ENCODE data around the gene IZUMO1.

- TF ChIP-seq, protein P1, sequence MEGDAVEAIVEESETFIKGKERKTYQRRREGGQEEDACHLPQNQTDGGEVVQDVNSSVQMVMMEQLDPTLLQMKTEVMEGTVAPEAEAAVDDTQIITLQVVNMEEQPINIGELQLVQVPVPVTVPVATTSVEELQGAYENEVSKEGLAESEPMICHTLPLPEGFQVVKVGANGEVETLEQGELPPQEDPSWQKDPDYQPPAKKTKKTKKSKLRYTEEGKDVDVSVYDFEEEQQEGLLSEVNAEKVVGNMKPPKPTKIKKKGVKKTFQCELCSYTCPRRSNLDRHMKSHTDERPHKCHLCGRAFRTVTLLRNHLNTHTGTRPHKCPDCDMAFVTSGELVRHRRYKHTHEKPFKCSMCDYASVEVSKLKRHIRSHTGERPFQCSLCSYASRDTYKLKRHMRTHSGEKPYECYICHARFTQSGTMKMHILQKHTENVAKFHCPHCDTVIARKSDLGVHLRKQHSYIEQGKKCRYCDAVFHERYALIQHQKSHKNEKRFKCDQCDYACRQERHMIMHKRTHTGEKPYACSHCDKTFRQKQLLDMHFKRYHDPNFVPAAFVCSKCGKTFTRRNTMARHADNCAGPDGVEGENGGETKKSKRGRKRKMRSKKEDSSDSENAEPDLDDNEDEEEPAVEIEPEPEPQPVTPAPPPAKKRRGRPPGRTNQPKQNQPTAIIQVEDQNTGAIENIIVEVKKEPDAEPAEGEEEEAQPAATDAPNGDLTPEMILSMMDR (IDR thresholded peaks at IDR 0.05; ENCODE audit: low read depth, low read length): no peak
- TF ChIP-seq POLR2A (IDR thresholded peaks at IDR 0.05; ENCODE audit: extremely low read depth, insufficient read length) (peak; percentile 23), MYC (IDR thresholded peaks at IDR 0.05; ENCODE audit: low read depth, low read length) (peak; percentile 95)
These were observed 4.2 kb upstream of the IZUMO1 start for GRCh38 chr19:48750771-48751504.
